Peyer's patch (tissue), 4 donors: Measurements from ENCODE around the gene IFI30.

Experiments
- POLR2A ChIP-seq, 2 donors: fragments of 450-650 bp; IDR thresholded peaks; one replicate each; pipeline ENCODE4 v1.5.1; 2017; ENCODE audit warnings: antibody characterized with exemption in 2 of 2, mild to moderate bottlenecking in 2 of 2, moderate library complexity in 2 of 2
- TF ChIP-seq, protein P1 (sequence below), 6 experiments: fragments of 450-650 bp in 4 of 6; fragments of 200-600 bp in 2 of 6; sonication (generic) in 1 of 6; IDR thresholded peaks; one replicate each; pipeline ENCODE4 v1.5.1; 2017 to 2019; ENCODE audit warnings: antibody characterized with exemption in 6 of 6, mild to moderate bottlenecking in 3 of 6, moderate library complexity in 1 of 6

DNA sequence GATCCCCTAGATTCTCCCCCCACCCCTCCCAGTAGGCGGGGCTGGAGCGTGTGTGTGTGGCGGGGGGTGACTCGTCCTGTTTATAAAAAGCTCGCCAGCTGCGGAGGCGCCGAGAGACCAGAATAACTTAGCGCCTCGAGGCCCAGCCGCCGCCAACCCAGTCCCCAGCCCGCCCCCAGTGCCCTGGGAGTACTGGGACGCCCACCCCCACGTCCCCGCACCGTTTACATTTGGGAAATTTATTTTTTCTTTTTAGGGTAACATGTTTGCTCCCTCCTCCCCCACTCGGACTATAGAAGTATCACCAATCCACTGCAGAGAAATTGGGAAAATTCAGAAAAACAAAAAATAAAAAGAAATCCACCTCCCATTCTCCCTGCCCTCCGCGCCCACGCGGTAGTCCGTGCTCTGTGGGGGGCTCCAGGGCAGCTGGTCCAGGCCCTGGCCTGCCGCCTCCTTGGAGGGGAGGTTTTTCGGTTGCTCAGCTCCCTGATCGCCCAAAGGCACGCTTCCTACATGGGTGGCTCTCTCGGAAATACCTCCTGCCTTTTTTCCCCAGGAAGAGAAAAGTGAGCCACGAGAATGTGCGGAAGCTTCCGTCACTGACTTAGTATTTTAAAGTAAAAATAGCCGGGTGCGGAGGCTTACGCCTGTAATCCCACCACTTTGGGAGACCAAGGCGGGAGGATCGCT lies 31.7 kb downstream of the IFI30 start:
- TF ChIP-seq, protein P1, sequence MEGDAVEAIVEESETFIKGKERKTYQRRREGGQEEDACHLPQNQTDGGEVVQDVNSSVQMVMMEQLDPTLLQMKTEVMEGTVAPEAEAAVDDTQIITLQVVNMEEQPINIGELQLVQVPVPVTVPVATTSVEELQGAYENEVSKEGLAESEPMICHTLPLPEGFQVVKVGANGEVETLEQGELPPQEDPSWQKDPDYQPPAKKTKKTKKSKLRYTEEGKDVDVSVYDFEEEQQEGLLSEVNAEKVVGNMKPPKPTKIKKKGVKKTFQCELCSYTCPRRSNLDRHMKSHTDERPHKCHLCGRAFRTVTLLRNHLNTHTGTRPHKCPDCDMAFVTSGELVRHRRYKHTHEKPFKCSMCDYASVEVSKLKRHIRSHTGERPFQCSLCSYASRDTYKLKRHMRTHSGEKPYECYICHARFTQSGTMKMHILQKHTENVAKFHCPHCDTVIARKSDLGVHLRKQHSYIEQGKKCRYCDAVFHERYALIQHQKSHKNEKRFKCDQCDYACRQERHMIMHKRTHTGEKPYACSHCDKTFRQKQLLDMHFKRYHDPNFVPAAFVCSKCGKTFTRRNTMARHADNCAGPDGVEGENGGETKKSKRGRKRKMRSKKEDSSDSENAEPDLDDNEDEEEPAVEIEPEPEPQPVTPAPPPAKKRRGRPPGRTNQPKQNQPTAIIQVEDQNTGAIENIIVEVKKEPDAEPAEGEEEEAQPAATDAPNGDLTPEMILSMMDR (IDR thresholded peaks at IDR 0.05) = no peak
- no peak for TF ChIP-seq POLR2A (IDR thresholded peaks at IDR 0.05)
